Tibial nerve (tissue), 4 donors: Measurements from ENCODE around the gene ARPC1B. TPM values are rescaled to one million over a fixed set of nuclear protein-coding genes. Genes with fewer than 3 reads are reported as not detected.

Experiments
- DNase-seq, 2 donors: peaks; one replicate each; pipeline ENCODE4 v3.0.0-alpha.2; 2019; ENCODE audit warnings: low spot score in 2 of 2
- H3K27ac ChIP-seq, 4 donors: fragments of 200-600 bp; sonication (generic) in 3 of 4; one replicate each; pipeline ENCODE4 v1.5.1; 2017 to 2019; ENCODE audit warnings: mild to moderate bottlenecking in 1 of 4
- H3K27me3 ChIP-seq, 2 donors: fragments of 200-600 bp; sonication (generic) in 1 of 2; one replicate each; pipeline versions ENCODE4 v1.5.1 to v1.6.0; 2017 to 2019
- H3K36me3 ChIP-seq, 3 donors: fragments of 200-600 bp; sonication (generic); one replicate each; pipeline ENCODE4 v1.5.1; 2018 to 2019
- H3K4me1 ChIP-seq, 4 donors: fragments of 200-600 bp; sonication (generic) in 3 of 4; one replicate each; pipeline ENCODE4 v1.5.1; 2017 to 2019
- H3K4me3 ChIP-seq, 4 donors: fragments of 200-600 bp; sonication (generic) in 3 of 4; one replicate each; pipeline ENCODE4 v1.5.1; 2017 to 2019; ENCODE audit warnings: mild to moderate bottlenecking in 1 of 4, moderate library complexity in 1 of 4
- H3K9me3 ChIP-seq, 4 donors: fragments of 200-600 bp; sonication (generic) in 3 of 4; one replicate each; pipeline ENCODE4 v1.5.1; 2017 to 2019
- EP300 ChIP-seq, 2 donors: sonication (generic); formaldehyde crosslinking; IDR thresholded peaks; one replicate each; pipeline ENCODE4 v1.6.1; 2017; ENCODE audit warnings: antibody characterized with exemption in 2 of 2, mild to moderate bottlenecking in 1 of 2
- POLR2A ChIP-seq, 2 donors: fragments of 450-650 bp; IDR thresholded peaks; one replicate each; pipeline ENCODE4 v1.6.1; 2017; ENCODE audit warnings: antibody characterized with exemption in 2 of 2, mild to moderate bottlenecking in 2 of 2, moderate library complexity in 2 of 2
- WGBS, 2 donors: methylation state at CpG; one replicate each; pipeline ENCODE4 v1.1.5; 2018; 5-methylcytosine and 5-hydroxymethylcytosine counted together
- total RNA-seq, 4 donors: library from RNA; depleted of rRNA; stranded (reverse); fragments of >200 nt; gene quantifications; one replicate each; pipeline ENCODE4 v1.1.0, GENCODE V29; 2016
- TF ChIP-seq, protein P1 (sequence below), 5 experiments: fragments of 200-600 bp in 3 of 5; fragments of 450-650 bp in 2 of 5; sonication (generic) in 3 of 5; IDR thresholded peaks; one replicate each; pipeline ENCODE4 v1.5.1; 2016 to 2019; ENCODE audit warnings: antibody characterized with exemption in 5 of 5, mild to moderate bottlenecking in 3 of 5, moderate library complexity in 2 of 5

ARPC1B gene
- total RNA-seq, 4 donors from 2014 or later, result 178 to 337 (median 306) TPM

DNA sequence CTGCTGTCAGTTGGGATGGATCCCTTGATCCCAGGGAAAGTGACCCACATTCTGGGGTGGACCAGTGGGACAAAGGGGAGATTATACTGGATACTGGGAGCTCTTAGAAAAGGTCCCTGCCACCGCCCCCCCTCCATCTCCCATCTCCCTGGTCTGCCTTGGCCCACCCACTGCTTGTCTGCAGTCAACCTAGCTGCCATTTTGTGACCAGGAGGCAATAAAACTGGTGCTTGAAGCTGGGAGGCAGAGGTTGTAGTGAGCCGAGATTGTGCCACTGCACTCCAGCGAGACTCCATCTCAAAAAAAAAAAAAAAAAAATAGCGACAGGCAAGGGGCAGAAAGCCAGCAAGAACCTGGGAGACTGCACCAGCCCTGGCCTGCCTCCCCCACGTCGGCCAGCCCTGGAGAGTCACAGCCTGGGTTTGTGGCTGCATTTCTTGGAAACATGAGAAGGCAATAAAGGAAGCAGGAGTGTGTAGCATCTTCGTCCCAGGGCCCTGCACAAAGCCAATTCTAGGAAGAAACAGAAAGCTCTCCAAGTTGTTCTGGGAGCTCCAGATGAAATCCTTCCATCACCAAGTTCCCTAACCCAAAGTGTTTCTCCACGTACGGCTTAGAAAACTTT, 4.7 kb upstream of the ARPC1B start:
- Histone ChIP-seq H3K4me1 (peaks cover 0 to 40% (median 8%) of the 10 kb centered on the region in 4 donors), H3K27me3 (no peaks in the 10 kb centered on the region), H3K36me3 (peaks cover 0 to 42% (median 0%) of the 10 kb centered on the region in 3 donors), H3K4me3 (no peak overlapping the region), H3K27ac (peak overlapping the region in 2 of 4 donors; percentile 49 to 55), H3K9me3 (no peaks in the 10 kb centered on the region)
- no peak for DNase-seq
- 53 to 60% methylated on average over 9 of the region's 9 CpGs for WGBS, 2 donors
- TF ChIP-seq POLR2A (IDR thresholded peaks at IDR 0.05) (no peak), EP300 (IDR thresholded peaks at IDR 0.05) (no peak)
- TF ChIP-seq, protein P1, sequence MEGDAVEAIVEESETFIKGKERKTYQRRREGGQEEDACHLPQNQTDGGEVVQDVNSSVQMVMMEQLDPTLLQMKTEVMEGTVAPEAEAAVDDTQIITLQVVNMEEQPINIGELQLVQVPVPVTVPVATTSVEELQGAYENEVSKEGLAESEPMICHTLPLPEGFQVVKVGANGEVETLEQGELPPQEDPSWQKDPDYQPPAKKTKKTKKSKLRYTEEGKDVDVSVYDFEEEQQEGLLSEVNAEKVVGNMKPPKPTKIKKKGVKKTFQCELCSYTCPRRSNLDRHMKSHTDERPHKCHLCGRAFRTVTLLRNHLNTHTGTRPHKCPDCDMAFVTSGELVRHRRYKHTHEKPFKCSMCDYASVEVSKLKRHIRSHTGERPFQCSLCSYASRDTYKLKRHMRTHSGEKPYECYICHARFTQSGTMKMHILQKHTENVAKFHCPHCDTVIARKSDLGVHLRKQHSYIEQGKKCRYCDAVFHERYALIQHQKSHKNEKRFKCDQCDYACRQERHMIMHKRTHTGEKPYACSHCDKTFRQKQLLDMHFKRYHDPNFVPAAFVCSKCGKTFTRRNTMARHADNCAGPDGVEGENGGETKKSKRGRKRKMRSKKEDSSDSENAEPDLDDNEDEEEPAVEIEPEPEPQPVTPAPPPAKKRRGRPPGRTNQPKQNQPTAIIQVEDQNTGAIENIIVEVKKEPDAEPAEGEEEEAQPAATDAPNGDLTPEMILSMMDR (IDR thresholded peaks at IDR 0.05), result no peak

DNA sequence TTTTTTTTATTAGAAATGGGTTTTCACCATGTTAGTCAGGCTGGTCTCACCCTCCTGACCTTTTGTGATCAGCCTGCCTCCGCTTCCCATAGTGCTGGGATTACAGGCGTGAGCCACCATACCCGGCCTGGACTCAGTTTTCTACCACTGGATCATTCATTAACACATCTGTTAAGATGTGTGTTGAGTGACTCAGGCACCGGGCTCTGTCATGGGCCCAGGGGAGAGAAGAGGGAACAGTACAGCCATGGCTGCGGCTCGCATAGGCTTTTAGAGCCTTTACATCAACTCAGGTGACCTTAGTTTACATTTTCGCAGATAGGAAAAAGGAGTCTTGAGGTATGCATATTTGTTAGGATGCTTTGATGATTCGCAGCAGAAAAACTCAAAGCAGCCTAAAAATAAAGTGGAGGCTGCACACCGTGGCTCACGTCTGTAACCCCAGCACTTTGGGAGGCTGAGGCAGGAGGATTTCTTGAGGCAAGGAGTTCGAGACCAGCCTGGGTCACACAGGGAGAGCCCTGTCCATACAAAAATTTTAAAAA, 3.1 kb upstream of the ARPC1B start:
- 89 to 92% methylated on average over 11 of the region's 11 CpGs for WGBS, 2 donors
- H3K27me3 ChIP-seq, result no peaks in the 10 kb centered on the region
- H3K36me3 ChIP-seq, result peaks cover 0 to 28% (median 0%) of the 10 kb centered on the region in 3 donors
- no peak for DNase-seq
- TF ChIP-seq, protein P1 (IDR thresholded peaks at IDR 0.05), result no peak
- TF ChIP-seq POLR2A (IDR thresholded peaks at IDR 0.05) (no peak), EP300 (IDR thresholded peaks at IDR 0.05) (no peak)
- peaks cover 0 to 50% (median 8%) of the 10 kb centered on the region in 4 donors for H3K4me1 ChIP-seq
- H3K9me3 ChIP-seq, result no peaks in the 10 kb centered on the region
- H3K4me3 ChIP-seq, result no peak overlapping the region
- H3K27ac ChIP-seq, result peak overlapping the region in 1 of 4 donors; percentile 89

GRCh38 chr7:99372275-99373090, 2.0 kb upstream of the ARPC1B start:
- TF ChIP-seq, protein P1 (IDR thresholded peaks at IDR 0.05), result no peak
- TF ChIP-seq EP300 (IDR thresholded peaks at IDR 0.05) (no peak), POLR2A (IDR thresholded peaks at IDR 0.05) (no peak)
- peak overlapping the region in 3 of 4 donors; percentile 37 to 91 (median 89) for H3K27ac ChIP-seq
- peaks cover 0 to 53% (median 8%) of the 10 kb centered on the region in 4 donors for H3K4me1 ChIP-seq
- H3K27me3 ChIP-seq, result no peaks in the 10 kb centered on the region
- 37 to 47% methylated on average over 21 of the region's 21 CpGs for WGBS, 2 donors
- H3K36me3 ChIP-seq, result peaks cover 0 to 27% (median 3%) of the 10 kb centered on the region in 3 donors
- no peak for DNase-seq
- H3K9me3 ChIP-seq, result no peaks in the 10 kb centered on the region
- H3K4me3 ChIP-seq, result peak overlapping the region in 1 of 4 donors; percentile 1

DNA sequence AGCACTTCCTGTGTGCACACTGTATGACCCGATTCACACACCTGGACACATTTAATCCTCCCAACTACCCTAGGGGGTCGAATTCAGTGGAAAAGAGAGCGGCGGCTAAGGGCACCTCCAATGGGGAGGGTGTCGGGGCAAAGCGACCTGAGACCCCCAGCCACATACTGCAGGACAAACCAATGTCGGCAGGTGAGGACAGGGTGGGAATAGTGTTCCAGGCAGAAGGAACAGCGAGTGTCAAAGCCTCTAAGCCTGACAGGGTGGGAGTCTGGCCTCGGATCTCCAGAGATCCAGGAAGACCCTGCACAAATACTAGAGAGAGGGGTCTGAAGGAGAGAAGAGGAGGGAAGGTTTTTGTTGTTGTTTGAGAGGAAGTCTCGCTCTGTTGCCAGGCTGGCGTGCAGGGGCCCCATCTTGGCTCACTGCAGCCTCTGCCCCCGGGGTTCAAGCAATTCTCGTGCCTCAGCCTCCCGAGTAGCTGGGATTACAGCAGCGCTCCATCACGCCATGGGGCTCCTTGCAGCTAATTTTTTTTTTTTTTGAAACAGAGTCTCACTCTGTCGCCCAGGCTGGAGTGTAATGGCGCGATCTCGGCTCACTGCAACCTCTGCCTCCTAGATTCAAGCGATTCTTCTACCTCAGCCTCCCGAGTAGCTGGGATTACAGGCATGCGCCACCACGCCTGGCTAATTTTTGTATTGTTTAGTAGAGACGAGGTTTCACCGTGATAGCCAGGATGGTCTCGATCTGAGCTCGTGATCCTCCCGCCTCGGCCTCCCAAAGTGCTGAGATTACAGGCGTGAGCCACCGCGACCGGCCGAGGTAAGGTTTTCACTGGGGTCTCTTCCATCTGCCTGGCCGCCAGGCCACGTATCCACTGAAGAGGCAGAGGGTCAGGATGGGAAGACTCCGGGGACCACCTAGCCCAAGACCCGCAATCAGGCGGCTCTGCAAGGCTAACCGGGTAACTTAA, 1.2 kb upstream of the ARPC1B start:
- H3K27me3 ChIP-seq, result no peaks in the 10 kb centered on the region
- WGBS, 2 donors, result 78 to 79% methylated on average over 41 of the region's 41 CpGs
- peaks cover 0 to 24% (median 7%) of the 10 kb centered on the region in 3 donors for H3K36me3 ChIP-seq
- H3K27ac ChIP-seq, result peak overlapping the region; percentile 82 to 98 (median 90)
- peak overlapping the region; percentile 81 to 99 (median 92) for H3K4me3 ChIP-seq
- TF ChIP-seq, protein P1 (IDR thresholded peaks at IDR 0.05), result no peak
- no peak for TF ChIP-seq POLR2A (IDR thresholded peaks at IDR 0.05)
- TF ChIP-seq EP300 (IDR thresholded peaks at IDR 0.05), result no peak
- H3K9me3 ChIP-seq, result no peaks in the 10 kb centered on the region
- H3K4me1 ChIP-seq, result peaks cover 0 to 61% (median 9%) of the 10 kb centered on the region in 4 donors
- DNase-seq, result no peak
